Caco-2 (cell line): ENCODE measurements around the gene CXCR5. TPM values are rescaled to one million over a fixed set of nuclear protein-coding genes. Genes with fewer than 3 reads are reported as not detected.

Experiments used
- BruUV-seq: library from RNA; stranded (reverse); fragments of 400-500 nt; replicated peaks from 2 replicates; lab custom pipeline; 2021; lab: Mats Ljungman, UMichigan
- CTCF ChIA-PET: fragments of 300-600 bp; sonication (Branson Sonifier 250); formaldehyde crosslinking; loops from one replicate; lab custom pipeline; 2022; ENCODE audit warnings: antibody characterized with exemption; lab: Charles Lee
- POLR2A ChIA-PET: fragments of 300-600 bp; sonication (Branson Sonifier 250); formaldehyde crosslinking; loops from one replicate; lab custom pipeline; 2022; ENCODE audit warnings: antibody characterized with exemption; lab: Charles Lee
- DNase-seq, 2 experiments: peaks; one replicate each; pipeline versions ENCODE4 v3.0.0 to v3.0.0-alpha.2; 2020 to 2022
- H3K27me3 ChIP-seq: replicated peaks from 2 replicates; pipeline ENCODE4 v1.6.0; 2011; ENCODE audit warnings: low read length; ENCODE audit not compliant: control insufficient read depth, insufficient read depth
- H3K36me3 ChIP-seq: 2 replicates; pipeline ENCODE4 v1.5.1; 2011; ENCODE audit warnings: low read length; ENCODE audit not compliant: control insufficient read depth, insufficient read depth
- H3K4me1 ChIP-seq: fragments of 250-450 bp; sonication (Bioruptor Pico); 2 replicates; pipeline ENCODE4 v1.5.1; 2020; ENCODE audit warnings: mild to moderate bottlenecking
- H3K4me3 ChIP-seq: 2 replicates; pipeline ENCODE4 v1.5.1; 2011; ENCODE audit warnings: low read depth, mild to moderate bottlenecking, control low read depth, low read length
- H3K9me3 ChIP-seq: fragments of 250-450 bp; sonication (Bioruptor Pico); 2 replicates; pipeline ENCODE4 v1.5.1; 2020; ENCODE audit warnings: mild to moderate bottlenecking, moderate library complexity
- H3K27ac Mint-ChIP-seq: one replicate; pipeline ENCODE4 v1.8.0; 2022; ENCODE audit warnings: mixed read lengths; ENCODE audit not compliant: unreplicated experiment
- H3K27me3 Mint-ChIP-seq: one replicate; pipeline ENCODE4 v1.8.0; 2022; ENCODE audit warnings: mixed read lengths; ENCODE audit not compliant: insufficient read depth, unreplicated experiment
- H3K36me3 Mint-ChIP-seq: one replicate; pipeline ENCODE4 v1.8.0; 2022; ENCODE audit warnings: mild to moderate bottlenecking, mixed read lengths; ENCODE audit not compliant: insufficient read depth, unreplicated experiment
- H3K4me1 Mint-ChIP-seq: one replicate; pipeline ENCODE4 v1.8.0; 2022; ENCODE audit warnings: low read depth, mixed read lengths; ENCODE audit not compliant: unreplicated experiment
- H3K4me3 Mint-ChIP-seq: one replicate; pipeline ENCODE4 v1.8.0; 2022; ENCODE audit warnings: mild to moderate bottlenecking, moderate library complexity, mixed read lengths; ENCODE audit not compliant: unreplicated experiment
- H3K9me3 Mint-ChIP-seq: one replicate; pipeline ENCODE4 v1.8.0; 2022; ENCODE audit warnings: mixed read lengths; ENCODE audit not compliant: unreplicated experiment
- CTCF ChIP-seq, 2 experiments: fragments of 200-600 bp in 1 of 2; IDR thresholded peaks; 1 replicate in 1 of 2; 2 replicates in 1 of 2; pipeline versions ENCODE4 v1.5.1 to v1.8.0; 2011 to 2022; ENCODE audit warnings: antibody characterized with exemption in 1 of 2, control low read depth in 1 of 2, inconsistent platforms in 1 of 2, low read depth in 1 of 2, low read length in 1 of 2, mild to moderate bottlenecking in 1 of 2, moderate library complexity in 1 of 2; ENCODE audit not compliant: insufficient read depth in 1 of 2, severe bottlenecking in 1 of 2, unreplicated experiment in 1 of 2
- intact Hi-C: fragments of 100-400 bp; cut with micrococcal nuclease; formaldehyde crosslinking; loops from one replicate; pipeline ENCODE4 v1.10.0; 2022; ENCODE audit not compliant: unreplicated experiment
- total RNA-seq: library from RNA; stranded (reverse); gene quantifications from 2 replicates; pipeline ENCODE4 v1.2.3, GENCODE V29; 2022

Gene CXCR5
- total RNA-seq, 1 experiment from 2014 or later = not detected

GRCh38 chr11:118903204-118904015 lies 19.7 kb downstream of the CXCR5 start:
- Histone ChIP-seq H3K36me3 (peaks cover 28% of the 10 kb centered on the region), H3K4me1 (peaks cover 19% of the 10 kb centered on the region), H3K27me3 (no peaks in the 10 kb centered on the region), H3K4me3 (no peak overlapping the region), H3K9me3 (no peaks in the 10 kb centered on the region)
- H3K4me1 Mint-ChIP-seq = peaks cover 29% of the 10 kb centered on the region
- no peak overlapping the region for H3K4me3 Mint-ChIP-seq
- CTCF ChIA-PET = interaction anchor here (1.3 kb wide), 1 partner anchor 19 kb away, joined by 3 read pairs; no protein-coding TSS in a partner anchor
- no peaks in the 10 kb centered on the region for H3K27me3 Mint-ChIP-seq
- H3K36me3 Mint-ChIP-seq = peaks cover 100% of the 10 kb centered on the region
- POLR2A ChIA-PET = interaction anchor here (0.5 kb wide), 1 partner anchor 20 kb away, joined by 3 read pairs; no protein-coding TSS in a partner anchor
- intact Hi-C loops = no loop called here
- H3K9me3 Mint-ChIP-seq = no peaks in the 10 kb centered on the region
- no TSS peak for BruUV-seq
- no peak overlapping the region for H3K27ac Mint-ChIP-seq
- TF ChIP-seq CTCF (IDR thresholded peaks at IDR 0.05; ENCODE audit: insufficient read depth in 1 of 2, low read depth in 1 of 2, low read length in 1 of 2, severe bottlenecking in 1 of 2, unreplicated experiment in 1 of 2) = no peak
- DNase-seq = no peak

GRCh38 chr11:118907051-118908042 lies 23.7 kb downstream of the CXCR5 start:
- Mint-ChIP-seq H3K36me3 (peaks cover 98% of the 10 kb centered on the region), H3K4me1 (peaks cover 35% of the 10 kb centered on the region), H3K27ac (peak overlapping the region; percentile 96), H3K4me3 (peak overlapping the region; percentile 45), H3K27me3 (no peaks in the 10 kb centered on the region), H3K9me3 (no peaks in the 10 kb centered on the region)
- Histone ChIP-seq H3K36me3 (peaks cover 22% of the 10 kb centered on the region), H3K27me3 (no peaks in the 10 kb centered on the region), H3K4me1 (peaks cover 45% of the 10 kb centered on the region), H3K9me3 (no peaks in the 10 kb centered on the region), H3K4me3 (no peak overlapping the region)
- no TSS peak for BruUV-seq
- intact Hi-C loops = loop anchor here (1.0 kb wide), 3 partner anchors 21 to 217 kb away; partner anchors contain the start of gene UPK2
- ChIA-PET POLR2A (interaction anchor here (5.8 to 7.0 kb wide), 2 partner anchors 19 to 22 kb away, joined by 140 to 171 read pairs; partner anchors contain the start of gene BCL9L), CTCF (interaction anchor here (0.6 to 7.2 kb wide), 2 partner anchors 23 to 25 kb away, joined by 6 to 170 read pairs; no protein-coding TSS in a partner anchor)
- peak; percentile 96 to 99 for TF ChIP-seq CTCF (IDR thresholded peaks at IDR 0.05; ENCODE audit: insufficient read depth in 1 of 2, low read depth in 1 of 2, low read length in 1 of 2, severe bottlenecking in 1 of 2, unreplicated experiment in 1 of 2)
- peak; percentile 94 to 98 for DNase-seq
